ENCODE measurements around the gene PAGR1. TPM values are rescaled to one million over a fixed set of nuclear protein-coding genes. Genes with fewer than 3 reads are reported as not detected.

PAGR1 gene
- total and polyA plus RNA-seq, 2 donors (not counting 1 experiment from before 2014, with no cell fraction given), result 17.8 to 28.4 TPM

DNA sequence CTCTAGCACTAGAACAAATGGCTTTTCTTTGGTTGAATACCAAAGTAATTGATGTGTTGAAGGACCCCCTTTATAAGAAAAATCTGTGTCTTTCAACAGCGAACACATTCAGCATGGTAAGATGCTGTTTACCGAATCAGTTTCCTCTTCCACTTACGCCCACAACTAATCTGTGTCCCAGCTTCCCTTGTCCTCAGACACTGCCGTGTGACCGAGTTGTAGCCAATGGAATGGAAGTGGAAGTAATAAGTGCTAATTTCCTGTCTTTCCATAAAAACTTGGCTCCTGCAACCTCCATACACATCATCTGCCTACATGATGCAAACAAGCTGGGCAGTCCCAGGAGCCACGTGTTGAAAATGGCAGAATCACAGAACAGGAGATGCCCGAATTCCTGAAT lies 36.7 kb downstream of the PAGR1 start:
- Mint-ChIP-seq H3K27me3 (no peaks in the 10 kb centered on the region), H3K27ac (no peak overlapping the region), H3K4me1 (no peaks in the 10 kb centered on the region), H3K4me3 (no peak overlapping the region), H3K9me3 (ENCODE audit: insufficient read depth) (no peaks in the 10 kb centered on the region)
- no peak overlapping the region for H3K4me2 ChIP-seq (replicated peaks; ENCODE audit: low read depth, low read length, poor library complexity, severe bottlenecking)
- no peak overlapping the region for H2AFZ ChIP-seq (ENCODE audit: insufficient read depth, low read depth, low read length, poor library complexity, severe bottlenecking)
- no peak overlapping the region for H3K9ac ChIP-seq (ENCODE audit: low read length)
- intact Hi-C loops (cut with micrococcal nuclease), result no loop called here
- peaks cover 0 to 2% of the 10 kb centered on the region in 2 experiments for H3K36me3 ChIP-seq (replicated peaks in 1 of 2; ENCODE audit: control extremely low read depth in 1 of 2, control insufficient read depth in 1 of 2, extremely low read depth in 1 of 2, insufficient read depth in 2 of 2, low read length in 1 of 2)
- no peaks in the 10 kb centered on the region for H3K79me2 ChIP-seq (ENCODE audit: control insufficient read depth, insufficient read depth, low read length)
- TF ChIP-seq, protein P1, sequence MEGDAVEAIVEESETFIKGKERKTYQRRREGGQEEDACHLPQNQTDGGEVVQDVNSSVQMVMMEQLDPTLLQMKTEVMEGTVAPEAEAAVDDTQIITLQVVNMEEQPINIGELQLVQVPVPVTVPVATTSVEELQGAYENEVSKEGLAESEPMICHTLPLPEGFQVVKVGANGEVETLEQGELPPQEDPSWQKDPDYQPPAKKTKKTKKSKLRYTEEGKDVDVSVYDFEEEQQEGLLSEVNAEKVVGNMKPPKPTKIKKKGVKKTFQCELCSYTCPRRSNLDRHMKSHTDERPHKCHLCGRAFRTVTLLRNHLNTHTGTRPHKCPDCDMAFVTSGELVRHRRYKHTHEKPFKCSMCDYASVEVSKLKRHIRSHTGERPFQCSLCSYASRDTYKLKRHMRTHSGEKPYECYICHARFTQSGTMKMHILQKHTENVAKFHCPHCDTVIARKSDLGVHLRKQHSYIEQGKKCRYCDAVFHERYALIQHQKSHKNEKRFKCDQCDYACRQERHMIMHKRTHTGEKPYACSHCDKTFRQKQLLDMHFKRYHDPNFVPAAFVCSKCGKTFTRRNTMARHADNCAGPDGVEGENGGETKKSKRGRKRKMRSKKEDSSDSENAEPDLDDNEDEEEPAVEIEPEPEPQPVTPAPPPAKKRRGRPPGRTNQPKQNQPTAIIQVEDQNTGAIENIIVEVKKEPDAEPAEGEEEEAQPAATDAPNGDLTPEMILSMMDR (IDR thresholded peaks at IDR 0.05), result no peak
- TF ChIP-seq EZH2 (IDR thresholded peaks at IDR 0.05; ENCODE audit: borderline replicate concordance, insufficient read depth, low read depth, low read length, poor library complexity, severe bottlenecking), result no peak
- H4K20me1 ChIP-seq (ENCODE audit: control insufficient read depth, insufficient read depth, low read length, poor library complexity, severe bottlenecking), result no peaks in the 10 kb centered on the region
- H3K4me3 ChIP-seq (ENCODE audit: control extremely low read depth in 1 of 5, extremely low read depth in 1 of 5, insufficient read depth in 1 of 5, low read depth in 2 of 5, low read length in 4 of 5), result no peak overlapping the region
- ChIA-PET POLR2A (interaction anchor here (0.7 kb wide), 1 partner anchor 29 kb away, joined by 5 read pairs; no protein-coding TSS in a partner anchor), CTCF (interaction anchor here (1.4 to 7.2 kb wide), 2 partner anchors 45 to 152 kb away, joined by 3 to 100 read pairs; no protein-coding TSS in a partner anchor)
- H3K27me3 ChIP-seq (replicated peaks in 1 of 4; ENCODE audit: control extremely low read depth in 1 of 4, control insufficient read depth in 3 of 4, insufficient read depth in 4 of 4, low read length in 3 of 4), result no peaks in the 10 kb centered on the region
- no peak for DNase-seq
- no peak for ATAC-seq (ENCODE audit: low read depth)
- no peaks in the 10 kb centered on the region for H3K4me1 ChIP-seq (ENCODE audit: control insufficient read depth in 2 of 2, insufficient read depth in 2 of 2, low read length in 2 of 2)
- H3K27ac ChIP-seq (ENCODE audit: low read length in 2 of 2), result no peak overlapping the region
- WGBS (ENCODE audit: insufficient coverage), result no CpG with 5 or more reads among the region's 7 CpGs
- no peaks in the 10 kb centered on the region for H3K9me3 ChIP-seq (ENCODE audit: control extremely low read depth in 1 of 3, control insufficient read depth in 2 of 3, insufficient read depth in 1 of 3, low read length in 2 of 3)

DNA sequence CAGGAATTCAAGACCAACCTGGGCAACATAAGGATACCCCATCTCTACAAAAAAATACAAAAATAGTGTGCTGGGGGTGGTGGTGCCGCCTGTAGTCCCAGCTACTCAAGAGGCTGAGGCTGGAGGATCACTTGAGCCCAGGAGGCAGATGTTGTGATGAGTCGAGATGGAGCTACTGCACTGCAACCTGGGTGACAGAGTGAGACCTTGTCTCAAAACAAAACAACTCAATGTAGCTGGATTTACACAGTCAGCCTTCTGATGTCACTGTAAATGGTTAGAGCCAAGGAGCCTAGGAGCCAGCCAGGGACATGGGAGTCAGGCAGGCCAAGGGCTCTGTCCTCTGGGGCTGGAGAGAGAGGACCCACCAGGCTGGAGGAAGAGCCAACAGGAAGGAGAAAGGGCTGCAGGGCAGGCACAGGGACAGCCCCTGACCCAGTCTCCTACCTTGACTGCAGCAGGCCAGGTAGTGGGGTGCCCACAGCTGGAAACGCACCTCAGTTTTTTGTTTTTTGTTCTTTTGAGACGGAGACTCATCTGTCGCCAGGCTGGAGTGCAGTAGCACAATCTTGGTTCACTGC lies 38.7 kb downstream of the PAGR1 start:
- ChIA-PET POLR2A (no interaction called here), CTCF (interaction anchor here (0.7 kb wide), 1 partner anchor 75 kb away, joined by 3 read pairs; no protein-coding TSS in a partner anchor)
- Histone ChIP-seq H3K27ac (ENCODE audit: low read length in 2 of 2) (no peak overlapping the region), H3K4me3 (ENCODE audit: control extremely low read depth in 1 of 5, extremely low read depth in 1 of 5, insufficient read depth in 1 of 5, low read depth in 2 of 5, low read length in 4 of 5) (no peak overlapping the region), H2AFZ (ENCODE audit: insufficient read depth, low read depth, low read length, poor library complexity, severe bottlenecking) (no peak overlapping the region), H3K4me1 (ENCODE audit: control insufficient read depth in 2 of 2, insufficient read depth in 2 of 2, low read length in 2 of 2) (no peaks in the 10 kb centered on the region), H3K9ac (ENCODE audit: low read length) (no peak overlapping the region), H4K20me1 (ENCODE audit: control insufficient read depth, insufficient read depth, low read length, poor library complexity, severe bottlenecking) (peaks cover 8% of the 10 kb centered on the region), H3K36me3 (replicated peaks in 1 of 2; ENCODE audit: control extremely low read depth in 1 of 2, control insufficient read depth in 1 of 2, extremely low read depth in 1 of 2, insufficient read depth in 2 of 2, low read length in 1 of 2) (peaks cover 0 to 13% of the 10 kb centered on the region in 2 experiments), H3K4me2 (replicated peaks; ENCODE audit: low read depth, low read length, poor library complexity, severe bottlenecking) (no peak overlapping the region), H3K27me3 (replicated peaks in 1 of 4; ENCODE audit: control extremely low read depth in 1 of 4, control insufficient read depth in 3 of 4, insufficient read depth in 4 of 4, low read length in 3 of 4) (no peaks in the 10 kb centered on the region), H3K79me2 (ENCODE audit: control insufficient read depth, insufficient read depth, low read length) (no peaks in the 10 kb centered on the region), H3K9me3 (ENCODE audit: control extremely low read depth in 1 of 3, control insufficient read depth in 2 of 3, insufficient read depth in 1 of 3, low read length in 2 of 3) (no peaks in the 10 kb centered on the region)
- DNase-seq (no peak), ATAC-seq (ENCODE audit: low read depth) (no peak)
- Mint-ChIP-seq H3K27ac (no peak overlapping the region), H3K9me3 (ENCODE audit: insufficient read depth) (no peaks in the 10 kb centered on the region), H3K4me3 (no peak overlapping the region), H3K4me1 (no peaks in the 10 kb centered on the region), H3K27me3 (no peaks in the 10 kb centered on the region)
- intact Hi-C loops (cut with micrococcal nuclease), result no loop called here
- TF ChIP-seq, protein P1 (IDR thresholded peaks at IDR 0.05), result no peak
- no peak for TF ChIP-seq EZH2 (IDR thresholded peaks at IDR 0.05; ENCODE audit: borderline replicate concordance, insufficient read depth, low read depth, low read length, poor library complexity, severe bottlenecking)
- 93% methylated on average over 3 of the region's 5 CpGs for WGBS (ENCODE audit: insufficient coverage)
